K562 (cell line): ENCODE results near the gene SPDEF. TPM values are rescaled to one million over a fixed set of nuclear protein-coding genes. Genes with fewer than 3 reads are reported as not detected.
A peak's percentile ranks its signal among the peaks of the same experiment; 100 is the strongest.

ENCODE experiments used
- ATAC-seq: fragments of 200-7000 bp; cut with Tn5 transposase; 3 replicates; pipeline ENCODE4 v1.9.1; 2020; ENCODE audit warnings: moderate library complexity
- BruUV-seq: library from RNA; stranded (reverse); fragments of 400-500 nt; replicated peaks from 2 replicates; lab custom pipeline; 2021; lab: Mats Ljungman, UMichigan
- CTCF ChIA-PET: fragments of 300-600 bp; formaldehyde crosslinking; extraction: SDS; loops from one replicate; lab custom pipeline; 2021; ENCODE audit warnings: low intra/inter-chr PET ratio; lab: Yijun Ruan, JAX
- POLR2A ChIA-PET: fragments of 300-600, 350-650 bp; sonication (Branson Sonifier 250); formaldehyde crosslinking; extraction: SDS; loops from one replicate; lab custom pipeline; 2021; ENCODE audit warnings: antibody characterized with exemption, inconsistent platforms; lab: Yijun Ruan, JAX
- DNase-seq, 4 experiments: peaks; one replicate each; pipeline versions ENCODE4 v3.0.0 to v3.0.0-alpha.2; 2011 to 2018; ENCODE audit warnings: low spot score in 3 of 4, mixed read lengths in 3 of 4; ENCODE audit errors: extremely low read depth in 1 of 4
- FAIRE-seq: peaks from 2 replicates; lab custom pipeline; 2011; peaks lifted over from hg19 to GRCh38; lab: Jason Lieb, UNC
- H2AFZ ChIP-seq: 2 replicates; pipeline ENCODE4 v1.6.0; 2011; ENCODE audit warnings: low read depth, low read length, control low read depth, inconsistent platforms
- H3K27ac ChIP-seq: fragments of 200-600 bp; 3 replicates; pipeline ENCODE4 v1.8.0; 2011; ENCODE audit warnings: low read depth, mild to moderate bottlenecking, control low read depth, inconsistent platforms, low read length, moderate library complexity, mixed read lengths; ENCODE audit errors: extremely low read depth
- H3K27me3 ChIP-seq, 2 experiments: fragments of 300-600 bp in 1 of 2; 2 replicates in 1 of 2; 3 replicates in 1 of 2; pipeline versions ENCODE4 v1.6.0 to v1.8.0; 2011; ENCODE audit warnings: inconsistent platforms in 2 of 2, low read length in 2 of 2, mild to moderate bottlenecking in 1 of 2, mixed read lengths in 1 of 2, moderate library complexity in 1 of 2; ENCODE audit not compliant: control insufficient read depth in 2 of 2, insufficient read depth in 2 of 2
- H3K36me3 ChIP-seq: fragments of 300-600 bp; 3 replicates; pipeline ENCODE4 v1.8.0; 2011; ENCODE audit warnings: mild to moderate bottlenecking, low read length, inconsistent platforms; ENCODE audit not compliant: control insufficient read depth, insufficient read depth
- H3K4me1 ChIP-seq, 2 experiments: fragments of 200-600 bp in 1 of 2; replicated peaks in 1 of 2; 2 replicates in 1 of 2; 3 replicates in 1 of 2; pipeline versions ENCODE4 v1.5.1 to v1.8.0; 2011; ENCODE audit warnings: inconsistent platforms in 2 of 2, low read length in 2 of 2, mild to moderate bottlenecking in 1 of 2, mixed read lengths in 1 of 2, moderate library complexity in 1 of 2; ENCODE audit not compliant: control insufficient read depth in 2 of 2, insufficient read depth in 2 of 2
- H3K4me2 ChIP-seq: 2 replicates; pipeline ENCODE4 v1.6.1; 2011; ENCODE audit warnings: low read length, control low read depth, inconsistent platforms, mixed read lengths; ENCODE audit not compliant: insufficient read depth
- H3K4me3 ChIP-seq: fragments of 200-600 bp; sonication (generic), shearing (Covaris generic); 2 replicates; pipeline ENCODE4 v1.5.1; 2016; ENCODE audit warnings: control low read depth, inconsistent platforms
- H3K79me2 ChIP-seq: fragments of 200-600 bp; 3 replicates; pipeline ENCODE4 v1.8.0; 2011; ENCODE audit warnings: low read length, inconsistent platforms; ENCODE audit not compliant: control insufficient read depth, insufficient read depth
- H3K9ac ChIP-seq, 2 experiments: 2 replicates each; pipeline versions ENCODE4 v1.6.0 to v1.6.1; 2011; ENCODE audit warnings: low read depth in 2 of 2, low read length in 2 of 2, control low read depth in 1 of 2, inconsistent platforms in 1 of 2, mild to moderate bottlenecking in 1 of 2, mixed read lengths in 1 of 2; ENCODE audit not compliant: insufficient read depth in 1 of 2
- H3K9me1 ChIP-seq: one replicate; pipeline ENCODE4 v1.6.0; 2011; ENCODE audit warnings: inconsistent platforms, mild to moderate bottlenecking, low read length, moderate library complexity; ENCODE audit not compliant: control insufficient read depth, insufficient read depth
- H3K9me3 ChIP-seq: replicated peaks from 2 replicates; pipeline ENCODE4 v1.5.1; 2011; ENCODE audit warnings: low read depth, low read length, inconsistent platforms; ENCODE audit not compliant: control insufficient read depth, insufficient read depth
- H4K20me1 ChIP-seq: replicated peaks from 2 replicates; pipeline ENCODE4 v1.6.1; 2011; ENCODE audit warnings: low read length, inconsistent platforms, mixed read lengths; ENCODE audit not compliant: control insufficient read depth, insufficient read depth
- FOXM1 ChIP-seq, 2 experiments: fragments of 450-650 bp in 1 of 2; sonication (generic) in 1 of 2; formaldehyde crosslinking in 1 of 2; IDR thresholded peaks; 2 replicates each; pipeline versions ENCODE4 v1.6.1 to v1.9.0; 2017 to 2022; ENCODE audit warnings: low read depth in 2 of 2, mild to moderate bottlenecking in 2 of 2, missing genetic modification reagents in 1 of 2, moderate library complexity in 1 of 2
- POLR2G ChIP-seq: fragments of 200-400 bp; formaldehyde crosslinking; IDR thresholded peaks from 2 replicates; pipeline ENCODE4 v1.6.1; 2017; ENCODE audit warnings: low read depth, mild to moderate bottlenecking, antibody characterized with exemption, low read length, moderate library complexity
- RBFOX2 ChIP-seq: fragments of 200-400 bp; formaldehyde crosslinking; IDR thresholded peaks from 2 replicates; pipeline ENCODE4 v1.6.1; 2017; ENCODE audit warnings: low read depth, mild to moderate bottlenecking, low read length, moderate library complexity
- ZNF696 ChIP-seq: fragments of 250-450 bp; sonication (Bioruptor Pico); conservative IDR thresholded peaks from 2 replicates; pipeline ENCODE4 v1.4.0; 2020; ENCODE audit warnings: mild to moderate bottlenecking, moderate library complexity
- WGBS: fragments of 100-300 bp; shearing (Covaris generic); methylation state at CpG from one replicate; pipeline ENCODE4 v1.1.6; 2016; ENCODE audit warnings: low coverage, mixed read lengths; ENCODE audit not compliant: insufficient coverage; ENCODE audit errors: missing lambda C conversion rate; 5-methylcytosine and 5-hydroxymethylcytosine counted together
- in situ Hi-C: fragments of 300-500 bp; cut with MboI; formaldehyde crosslinking; loops from 4 replicates; pipeline ENCODE4 v1.15.0; 2018; ENCODE audit warnings: inconsistent platforms, mixed read lengths
- intact Hi-C: fragments of 100-400 bp; cut with micrococcal nuclease; formaldehyde crosslinking; loops from 2 replicates; pipeline ENCODE4 v1.14.2; 2022
- polyA plus RNA-seq, 8 experiments: library from polyadenylated mRNA; depleted of rRNA in 4 of 8; stranded (reverse) in 5 of 8; unstranded in 3 of 8; fragments of >200 nt; fragmentation: Nextera tagmentation in 2 of 8; fragmentation: Illumina TruSeq in 1 of 8; extraction: Ambion mirVana in 2 of 8; extraction: Trizol in 1 of 8; gene quantifications; 2 replicates each; pipeline versions ENCODE4 v1.2.1 to v1.2.3, GENCODE V29; 2011 to 2014; ENCODE audit warnings: inconsistent platforms in 1 of 8, missing spikeins in 1 of 8
- total RNA-seq, 7 experiments: library from RNA; depleted of rRNA in 6 of 7; stranded (reverse); fragments of >200 nt in 6 of 7; fragmentation: Illumina TruSeq in 2 of 7; extraction: Trizol in 2 of 7; gene quantifications; 2 replicates each; pipeline versions ENCODE4 v1.2.1 to v1.2.3, GENCODE V29; 2011 to 2021; ENCODE audit warnings: low replicate concordance in 1 of 7

SPDEF gene
- total and polyA plus RNA-seq, 9 of the 15 experiments (the other 6 are each of a cell fraction or from before 2014, with no cell fraction given), result 0.04 to 0.12 (median 0.11) TPM; not detected in 5

DNA sequence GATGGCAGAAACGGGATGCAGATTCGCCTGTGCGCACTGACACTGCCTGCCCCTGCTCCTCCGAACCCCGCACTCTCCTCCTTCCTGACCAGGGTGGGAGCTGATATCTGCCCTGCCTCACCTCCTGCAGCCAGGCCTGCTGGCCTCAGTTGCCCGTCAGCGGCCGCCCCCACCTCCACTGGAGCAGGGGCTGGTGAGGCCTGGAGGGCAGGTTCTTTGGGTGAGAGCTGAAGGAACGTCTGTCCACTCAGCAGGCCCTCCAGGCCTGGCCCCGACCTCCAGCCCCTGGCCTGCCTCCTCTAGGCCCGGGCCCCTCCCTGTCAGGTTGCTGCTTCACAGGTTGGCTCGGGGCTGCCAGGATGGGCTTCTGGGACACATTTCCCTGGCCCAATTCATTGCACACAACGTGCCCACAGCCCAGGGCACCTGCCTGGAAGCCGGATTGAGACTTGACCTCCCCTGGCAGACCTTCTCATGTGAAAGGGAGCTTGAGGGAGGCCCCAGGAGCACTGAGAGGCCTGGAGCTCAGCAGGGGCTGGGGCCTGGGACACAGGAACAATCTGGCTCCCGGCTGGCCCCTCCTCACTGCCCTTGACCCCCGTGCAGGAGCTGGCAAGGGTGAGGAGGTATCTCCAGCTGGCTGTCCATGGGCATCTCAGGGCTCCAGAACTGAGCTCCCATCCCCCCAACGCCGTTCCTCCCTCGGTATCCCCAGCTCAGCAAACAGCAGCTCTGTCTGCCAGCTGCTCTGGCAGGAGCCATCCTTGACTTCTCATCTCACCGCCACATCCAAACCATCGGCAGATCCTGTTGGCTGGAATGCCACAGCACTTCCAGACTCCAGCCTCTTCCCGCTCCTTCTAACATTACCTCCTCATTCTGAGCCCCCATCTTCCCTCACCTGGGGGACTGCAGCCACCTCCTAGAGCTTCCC, 39.5 kb downstream of the SPDEF start:
- ATAC-seq (no peak), FAIRE-seq (no peak), DNase-seq (no peak)
- Histone ChIP-seq H2AFZ (peak overlapping the region; percentile 46), H3K4me1 (peaks cover 20 to 50% of the 10 kb centered on the region in 2 experiments; a peak in 4 of 5 replicates), H3K36me3 (no peaks in the 10 kb centered on the region), H3K4me2 (no peak overlapping the region; the same call in 1 of the 2 replicates), H3K27me3 (no peaks in the 10 kb centered on the region), H3K79me2 (no peaks in the 10 kb centered on the region), H3K9me1 (peaks cover 4% of the 10 kb centered on the region), H4K20me1 (no peaks in the 10 kb centered on the region), H3K9me3 (no peaks in the 10 kb centered on the region), H3K9ac (peak overlapping the region; percentile 15 to 45; a peak in 2 of 4 replicates), H3K4me3 (no peak overlapping the region), H3K27ac (no peak overlapping the region)
- no peak for TF ChIP-seq ZNF696 (CRISPR knock-in tag)
- TF ChIP-seq RBFOX2, result peak; percentile 36; the same call in 1 of the 2 replicates
- no peak for TF ChIP-seq FOXM1 (IDR thresholded peaks at IDR 0.05; ENCODE audit: low read depth)
- no peak for TF ChIP-seq FOXM1 (CRISPR knock-in tag; IDR thresholded peaks at IDR 0.05; ENCODE audit: low read depth)
- 0 out of 2 replicates have a peak, but pooled peaks have one; percentile 5 for TF ChIP-seq POLR2G
- ChIA-PET CTCF (interaction anchor here (0.5 kb wide), 1 partner anchor 728 kb away, joined by 3 read pairs; no protein-coding TSS in a partner anchor), POLR2A (interaction anchor here (0.5 to 1.6 kb wide), 5 partner anchors 9 to 453 kb away, joined by 3 to 8 read pairs (median 4); no protein-coding TSS in a partner anchor)
- 65% methylated on average over 22 of the region's 22 CpGs for WGBS
- intact Hi-C loops, result no loop called here
- in situ Hi-C loops, result no loop called here
- no TSS peak for BruUV-seq
